Activated naive CD4-positive, alpha-beta T cell treated with anti-CD3 and anti-CD28 coated beads, Interleukin-2, amount 50 U/mL, for 16 hours (primary cell): ENCODE data around the gene RNF31.

Experiments used
- DNase-seq: peaks from one replicate; pipeline ENCODE4 v3.0.0-alpha.2; 2020

Gene RNF31

GRCh38 chr14:24138396-24139271, 8.7 kb upstream of the RNF31 start:
- no peak for DNase-seq

- no peak for DNase-seq
Measured at GRCh38 chr14:24139272-24139934, 7.9 kb upstream of the RNF31 start.

- peak; percentile 100 for DNase-seq
Measured at GRCh38 chr14:24141097-24141880, 6.0 kb upstream of the RNF31 start, which contains the start of gene EMC9. TSS of gene EMC9 (minus strand) at chr14:24141591. CDS start at chr14:24141304, 287 bp downstream.

GRCh38 chr14:24143511-24143910, 3.8 kb upstream of the RNF31 start:
- no peak for DNase-seq

- no peak for DNase-seq
Measured at GRCh38 chr14:24144451-24144850, 2.8 kb upstream of the RNF31 start.

- DNase-seq, result no peak
Measured at GRCh38 chr14:24145219-24145618, 2.1 kb upstream of the RNF31 start.

GRCh38 chr14:24145690-24146452, 1.4 kb upstream of the RNF31 start:
- no peak for DNase-seq

GRCh38 chr14:24146453-24146977, 783 bp upstream of the RNF31 start, which contains the start of gene PSME2:
TSS of gene PSME2 (minus strand) at chr14:24146610. CDS start at chr14:24146581, 29 bp downstream.
- peak; percentile 82 for DNase-seq

GRCh38 chr14:24147761-24148428, 597 bp downstream of the RNF31 start:
- DNase-seq, result no peak

- DNase-seq, result no peak
Measured at GRCh38 chr14:24149302-24149969, 2.1 kb downstream of the RNF31 start.

GRCh38 chr14:24150061-24150460, 2.8 kb downstream of the RNF31 start:
- DNase-seq, result no peak

GRCh38 chr14:24150567-24150966, 3.3 kb downstream of the RNF31 start:
- DNase-seq, result no peak

- no peak for DNase-seq
Measured at GRCh38 chr14:24150993-24151392, 3.7 kb downstream of the RNF31 start.

GRCh38 chr14:24151404-24152080, 4.2 kb downstream of the RNF31 start:
- no peak for DNase-seq

GRCh38 chr14:24155100-24155499, 7.8 kb downstream of the RNF31 start:
- DNase-seq, result no peak

GRCh38 chr14:24156840-24157239, 9.5 kb downstream of the RNF31 start:
- DNase-seq, result no peak

GRCh38 chr14:24157331-24157730, 10.0 kb downstream of the RNF31 start:
- no peak for DNase-seq

- DNase-seq, result no peak
Measured at GRCh38 chr14:24159777-24160498, 12.6 kb downstream of the RNF31 start.

- DNase-seq, result no peak
Measured at GRCh38 chr14:24160499-24160849, 13.2 kb downstream of the RNF31 start.
